ENCODE results near the gene CACNB2.

GRCh38 chr10:18254692-18255091 is 114.5 kb downstream of the CACNB2 start:
- TF ChIP-seq, protein P1, sequence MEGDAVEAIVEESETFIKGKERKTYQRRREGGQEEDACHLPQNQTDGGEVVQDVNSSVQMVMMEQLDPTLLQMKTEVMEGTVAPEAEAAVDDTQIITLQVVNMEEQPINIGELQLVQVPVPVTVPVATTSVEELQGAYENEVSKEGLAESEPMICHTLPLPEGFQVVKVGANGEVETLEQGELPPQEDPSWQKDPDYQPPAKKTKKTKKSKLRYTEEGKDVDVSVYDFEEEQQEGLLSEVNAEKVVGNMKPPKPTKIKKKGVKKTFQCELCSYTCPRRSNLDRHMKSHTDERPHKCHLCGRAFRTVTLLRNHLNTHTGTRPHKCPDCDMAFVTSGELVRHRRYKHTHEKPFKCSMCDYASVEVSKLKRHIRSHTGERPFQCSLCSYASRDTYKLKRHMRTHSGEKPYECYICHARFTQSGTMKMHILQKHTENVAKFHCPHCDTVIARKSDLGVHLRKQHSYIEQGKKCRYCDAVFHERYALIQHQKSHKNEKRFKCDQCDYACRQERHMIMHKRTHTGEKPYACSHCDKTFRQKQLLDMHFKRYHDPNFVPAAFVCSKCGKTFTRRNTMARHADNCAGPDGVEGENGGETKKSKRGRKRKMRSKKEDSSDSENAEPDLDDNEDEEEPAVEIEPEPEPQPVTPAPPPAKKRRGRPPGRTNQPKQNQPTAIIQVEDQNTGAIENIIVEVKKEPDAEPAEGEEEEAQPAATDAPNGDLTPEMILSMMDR (IDR thresholded peaks at IDR 0.05) = no peak
- no peak for TF ChIP-seq USF2 (IDR thresholded peaks at IDR 0.05; ENCODE audit: borderline replicate concordance, low read depth, low read length)
